ENCODE data around the gene BOLL.
"Not testable (repeated sequence)": the region's sequence is repeated elsewhere in the genome, so short reads cannot be mapped to it uniquely, and the experiment has no call there.

The BOLL gene

GRCh38 chr2:197777823-197778407 lies 7.2 kb downstream of the BOLL start:
- CTCF ChIA-PET = no interaction called here
- peak; percentile 16 for DNase-seq (ENCODE audit: low spot score)
- POLR2A ChIA-PET (ENCODE audit: low non-redundant PET) = no interaction called here
- H3K27ac ChIP-seq = no peak overlapping the region
- TF ChIP-seq CTCF (conservative IDR thresholded peaks at IDR 0.05; ENCODE audit: low read depth) = peak; percentile 77

- H3K27ac ChIP-seq = no peak overlapping the region
- ChIA-PET POLR2A (ENCODE audit: low non-redundant PET) (no interaction called here), CTCF (no interaction called here)
- DNase-seq (ENCODE audit: low spot score) = no peak
- TF ChIP-seq CTCF (conservative IDR thresholded peaks at IDR 0.05; ENCODE audit: low read depth) = no peak
Observed at GRCh38 chr2:197760293-197760657, 24.8 kb downstream of the BOLL start.

GRCh38 chr2:197759625-197760292 lies 25.4 kb downstream of the BOLL start:
- CTCF ChIA-PET = interaction anchor here (0.7 kb wide), 1 partner anchor 160 kb away, joined by 3 read pairs; no protein-coding TSS in a partner anchor
- no peak for DNase-seq (ENCODE audit: low spot score)
- POLR2A ChIA-PET (ENCODE audit: low non-redundant PET) = no interaction called here
- H3K27ac ChIP-seq = no peak overlapping the region
- no peak for TF ChIP-seq CTCF (conservative IDR thresholded peaks at IDR 0.05; ENCODE audit: low read depth)

- ChIA-PET POLR2A (ENCODE audit: low non-redundant PET) (no interaction called here), CTCF (no interaction called here)
- no peak overlapping the region for H3K27ac ChIP-seq
- DNase-seq (ENCODE audit: low spot score) = no peak
- TF ChIP-seq CTCF (conservative IDR thresholded peaks at IDR 0.05; ENCODE audit: low read depth) = no peak
Observed at GRCh38 chr2:197759013-197759412, 26.1 kb downstream of the BOLL start.

- no peak for DNase-seq (ENCODE audit: low spot score)
- POLR2A ChIA-PET (ENCODE audit: low non-redundant PET) = no interaction called here
Observed at GRCh38 chr2:197740200-197740599, 44.9 kb downstream of the BOLL start.

GRCh38 chr2:197728555-197729544 lies 56.3 kb downstream of the BOLL start:
- POLR2A ChIA-PET (ENCODE audit: low non-redundant PET); DNase-seq (ENCODE audit: low spot score); CTCF ChIA-PET: not testable (repeated sequence)

More at GRCh38 chr2:197740200-197740599, 44.9 kb downstream of the BOLL start:
- TF ChIP-seq CTCF (conservative IDR thresholded peaks at IDR 0.05; ENCODE audit: low read depth) = no peak
- CTCF ChIA-PET = no interaction called here
- no peak overlapping the region for H3K27ac ChIP-seq

More at GRCh38 chr2:197728555-197729544, 56.3 kb downstream of the BOLL start:
- H3K27ac ChIP-seq = not testable (repeated sequence)

Data from RWPE1 (cell line).